ENCODE measurements around the gene FAR1.

The FAR1 gene

GRCh38 chr11:13669544-13670488, 1.3 kb downstream of the FAR1 start:
- peak overlapping the region; percentile 76 for H3K4me3 ChIP-seq (ENCODE audit: low read length)
- TF ChIP-seq CTCF (IDR thresholded peaks at IDR 0.05; ENCODE audit: insufficient read depth, low read depth, low read length, missing control alignments): no peak
- DNase-seq (ENCODE audit: low read depth): peak; percentile 51

DNA sequence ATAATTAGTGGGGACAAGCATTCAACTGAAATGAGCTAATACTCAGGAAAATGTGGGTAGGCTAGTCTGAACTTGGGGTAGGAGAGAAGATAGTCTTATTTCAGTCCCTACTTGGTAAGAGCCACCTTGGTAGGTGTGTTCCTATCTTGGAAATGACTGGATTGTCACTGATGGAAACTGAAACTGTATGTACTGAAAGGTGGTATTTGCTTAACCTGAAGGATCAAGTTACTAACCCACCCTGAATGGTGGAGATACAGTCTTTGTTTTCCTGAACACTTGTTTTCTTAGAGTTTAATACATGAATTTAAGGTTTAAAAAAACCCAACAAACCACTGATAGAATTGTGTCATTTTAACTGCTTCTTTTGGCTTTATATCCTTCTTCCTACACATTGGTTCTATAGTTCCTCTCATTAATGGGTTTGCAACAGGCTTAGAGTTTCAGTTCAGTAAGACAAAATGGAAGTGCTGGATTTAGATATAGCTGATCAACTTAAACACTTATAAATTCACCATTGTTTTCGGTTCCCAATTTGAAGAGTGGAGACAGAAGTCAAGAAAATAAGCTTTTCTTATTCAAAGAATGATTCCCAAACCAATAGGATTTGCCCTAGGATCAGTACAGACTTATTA, 4.2 kb downstream of the FAR1 start:
- H3K4me3 ChIP-seq (ENCODE audit: low read length): no peak overlapping the region
- DNase-seq (ENCODE audit: low read depth): no peak
- no peak for TF ChIP-seq CTCF (IDR thresholded peaks at IDR 0.05; ENCODE audit: insufficient read depth, low read depth, low read length, missing control alignments)

DNA sequence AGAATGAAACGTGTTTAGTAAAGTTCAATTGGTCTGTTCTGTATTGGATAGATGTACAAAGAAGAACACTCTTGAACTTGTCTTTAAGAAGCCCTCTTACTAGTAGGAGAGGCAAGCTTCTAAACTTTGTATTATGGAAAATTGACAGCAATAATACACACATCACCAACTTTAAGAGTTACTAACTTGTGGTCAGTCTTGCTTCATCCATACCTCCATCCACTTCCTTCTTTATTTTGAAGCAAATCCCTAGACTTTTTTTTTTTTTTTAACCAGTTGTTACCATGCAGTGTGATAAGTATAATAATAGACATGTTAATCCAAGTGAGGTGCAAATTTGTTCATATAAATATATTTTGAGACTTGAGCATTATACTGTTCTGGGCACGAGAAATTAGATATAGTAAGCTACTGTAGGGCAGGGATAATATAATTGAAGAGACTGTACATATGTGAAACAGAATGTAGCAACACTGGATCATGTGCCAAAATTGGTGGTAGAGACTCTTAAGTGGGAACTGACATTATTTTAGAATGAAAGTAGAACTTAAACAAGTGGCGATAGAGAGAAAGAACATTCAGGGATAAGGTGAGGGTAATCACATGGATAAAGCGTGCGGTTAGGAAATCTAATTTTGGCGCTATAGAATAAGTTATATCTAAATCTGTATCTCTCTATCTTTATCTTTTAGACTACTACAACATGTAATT, 6.5 kb downstream of the FAR1 start:
- no peak for DNase-seq (ENCODE audit: low read depth)

GRCh38 chr11:13676576-13676975, 8.1 kb downstream of the FAR1 start:
- TF ChIP-seq CTCF (IDR thresholded peaks at IDR 0.05; ENCODE audit: insufficient read depth, low read depth, low read length, missing control alignments): no peak

More for the DNA sequence above, 6.5 kb downstream of the FAR1 start:
- H3K4me3 ChIP-seq (ENCODE audit: low read length): no peak overlapping the region
- no peak for TF ChIP-seq CTCF (IDR thresholded peaks at IDR 0.05; ENCODE audit: insufficient read depth, low read depth, low read length, missing control alignments)

GRCh38 chr11:13679768-13680167, 11.3 kb downstream of the FAR1 start:
- H3K4me3 ChIP-seq (ENCODE audit: low read length): no peak overlapping the region
- DNase-seq (ENCODE audit: low read depth): no peak
- TF ChIP-seq CTCF (IDR thresholded peaks at IDR 0.05; ENCODE audit: insufficient read depth, low read depth, low read length, missing control alignments): no peak

More at GRCh38 chr11:13676576-13676975, 8.1 kb downstream of the FAR1 start:
- no peak for DNase-seq (ENCODE audit: low read depth)
- H3K4me3 ChIP-seq (ENCODE audit: low read length): no peak overlapping the region

- no peak overlapping the region for H3K4me3 ChIP-seq (ENCODE audit: low read length)
- DNase-seq (ENCODE audit: low read depth): no peak
- TF ChIP-seq CTCF (IDR thresholded peaks at IDR 0.05; ENCODE audit: insufficient read depth, low read depth, low read length, missing control alignments): no peak
Measured at GRCh38 chr11:13680501-13681264, 12.2 kb downstream of the FAR1 start.

Measured in epithelial cell of esophagus (primary cell).